ENCODE results near the gene FAM107B. TPM values are rescaled to one million over a fixed set of nuclear protein-coding genes. Genes with fewer than 3 reads are reported as not detected.

Gene FAM107B
- total and polyA plus RNA-seq, 12 donors = 16.0 to 81.7 (median 50.5) TPM

GRCh38 chr10:14598809-14599764 is 175.6 kb downstream of the FAM107B start:
- Histone ChIP-seq H3K27me3 (no peaks in the 10 kb centered on the region), H3K36me3 (replicated peaks in 1 of 2) (no peaks in the 10 kb centered on the region), H3K4me3 (no peak overlapping the region), H3K27ac (no peak overlapping the region), H3K4me1 (replicated peaks in 1 of 2) (peaks cover 14 to 24% of the 10 kb centered on the region in 2 donors), H3K9me3 (replicated peaks in 1 of 3) (no peaks in the 10 kb centered on the region)
- DNase-seq = no peak
- TF ChIP-seq POLR2A (IDR thresholded peaks at IDR 0.05) = no peak
- no peak for TF ChIP-seq CTCF (IDR thresholded peaks at IDR 0.05)
- intact Hi-C loops (cut with DNase I) = no loop called here
- 93 to 99% (median 96%) methylated on average over 10 to 11 of the region's 11 CpGs for WGBS, 4 donors

- H3K36me3 ChIP-seq (replicated peaks in 1 of 2) = no peaks in the 10 kb centered on the region
- no peak for DNase-seq
- H3K4me3 ChIP-seq = no peak overlapping the region
- no peaks in the 10 kb centered on the region for H3K4me1 ChIP-seq (replicated peaks in 1 of 2)
- H3K27me3 ChIP-seq = no peaks in the 10 kb centered on the region
- TF ChIP-seq CTCF (IDR thresholded peaks at IDR 0.05) (no peak), POLR2A (IDR thresholded peaks at IDR 0.05) (no peak)
- H3K9me3 ChIP-seq (replicated peaks in 1 of 3) = no peaks in the 10 kb centered on the region
- WGBS, 4 donors = 96 to 99% (median 98%) methylated on average over 11 of the region's 11 CpGs
- intact Hi-C loops (cut with DNase I) = no loop called here
- no peak overlapping the region for H3K27ac ChIP-seq
Measured at GRCh38 chr10:14595526-14596182, 179.0 kb downstream of the FAM107B start.

DNA sequence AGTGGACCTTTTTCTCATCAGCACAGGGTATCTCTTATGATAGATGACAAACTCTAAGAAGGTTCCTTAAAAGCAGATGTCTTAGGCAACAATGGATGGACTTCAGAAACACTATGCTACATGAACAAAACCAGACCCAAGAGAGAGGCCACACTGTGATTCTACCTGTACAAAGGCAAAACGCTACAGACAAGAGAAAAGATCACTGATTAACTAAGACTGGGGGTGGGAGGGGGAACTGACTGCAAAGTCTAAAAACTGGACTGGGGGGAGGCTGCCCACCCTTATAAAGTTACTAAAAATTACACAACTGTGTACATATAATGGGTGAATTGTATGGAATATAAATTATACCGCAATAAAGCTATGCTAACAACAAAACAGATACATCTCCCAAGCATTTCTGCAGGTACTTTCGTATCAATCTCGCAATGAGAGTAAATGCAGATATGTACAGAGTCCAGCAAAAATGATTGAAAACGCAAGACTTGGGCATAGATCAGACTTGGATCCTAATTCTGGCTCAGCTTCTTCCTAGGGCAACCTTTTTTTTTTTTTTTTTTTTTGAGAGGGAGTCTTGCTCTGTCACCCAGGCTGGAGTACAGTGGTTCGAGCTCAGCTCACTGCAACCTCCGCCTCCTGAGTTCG is 179.7 kb downstream of the FAM107B start:
- Histone ChIP-seq H3K27ac (no peak overlapping the region), H3K9me3 (replicated peaks in 1 of 3) (no peaks in the 10 kb centered on the region), H3K4me1 (replicated peaks in 1 of 2) (no peaks in the 10 kb centered on the region), H3K27me3 (no peaks in the 10 kb centered on the region), H3K36me3 (replicated peaks in 1 of 2) (no peaks in the 10 kb centered on the region), H3K4me3 (no peak overlapping the region)
- TF ChIP-seq CTCF (IDR thresholded peaks at IDR 0.05) (no peak), POLR2A (IDR thresholded peaks at IDR 0.05) (no peak)
- DNase-seq = no peak
- intact Hi-C loops (cut with DNase I) = no loop called here
- WGBS, 4 donors = 94 to 99% (median 96%) methylated on average over 8 of the region's 8 CpGs

- no peak overlapping the region for H3K4me3 ChIP-seq
- H3K4me1 ChIP-seq (replicated peaks in 1 of 2) = no peaks in the 10 kb centered on the region
- H3K27me3 ChIP-seq = no peaks in the 10 kb centered on the region
- DNase-seq = no peak
- H3K27ac ChIP-seq = no peak overlapping the region
- no peak for TF ChIP-seq CTCF (IDR thresholded peaks at IDR 0.05)
- TF ChIP-seq POLR2A (IDR thresholded peaks at IDR 0.05) = no peak
- H3K36me3 ChIP-seq (replicated peaks in 1 of 2) = no peaks in the 10 kb centered on the region
- intact Hi-C loops (cut with DNase I) = no loop called here
- H3K9me3 ChIP-seq (replicated peaks in 1 of 3) = no peaks in the 10 kb centered on the region
- WGBS, 4 donors = 81 to 88% (median 84%) methylated on average over 3 of the region's 3 CpGs
Measured at GRCh38 chr10:14593806-14594205, 180.9 kb downstream of the FAM107B start.

Data from adrenal gland (tissue), 12 donors.